Measurements from ENCODE around the gene APMAP.

Gene APMAP

GRCh38 chr20:24914388-24915241 lies 77.9 kb downstream of the APMAP start:
- H3K4me3 ChIP-seq (ENCODE audit: low read length), result no peak overlapping the region
- no peak for TF ChIP-seq ZNF274 (IDR thresholded peaks at IDR 0.05; ENCODE audit: low read depth, low read length)

GRCh38 chr20:24913076-24913628 lies 79.4 kb downstream of the APMAP start:
- TF ChIP-seq ZNF274 (IDR thresholded peaks at IDR 0.05; ENCODE audit: low read depth, low read length), result no peak

More at GRCh38 chr20:24913076-24913628, 79.4 kb downstream of the APMAP start:
- H3K4me3 ChIP-seq (ENCODE audit: low read length), result no peak overlapping the region
